CD4-positive, alpha-beta T cell treated with Interleukin-12 subunit alpha and Interleukin-12 subunit beta, for 1 hour (primary cell): ENCODE measurements around the gene SLC24A3.
"Not testable (repeated sequence)": the region's sequence is repeated elsewhere in the genome, so short reads cannot be mapped to it uniquely, and the experiment has no call there.

ENCODE experiments used
- DNase-seq: peaks from one replicate; pipeline ENCODE4 v3.0.0-alpha.2; 2020

Gene SLC24A3

GRCh38 chr20:19737025-19737424 is 524.6 kb downstream of the SLC24A3 start:
- DNase-seq = no peak

GRCh38 chr20:19738951-19739350 is 526.5 kb downstream of the SLC24A3 start:
- DNase-seq = no peak

GRCh38 chr20:19739351-19739750 is 526.9 kb downstream of the SLC24A3 start:
- no peak for DNase-seq

DNA sequence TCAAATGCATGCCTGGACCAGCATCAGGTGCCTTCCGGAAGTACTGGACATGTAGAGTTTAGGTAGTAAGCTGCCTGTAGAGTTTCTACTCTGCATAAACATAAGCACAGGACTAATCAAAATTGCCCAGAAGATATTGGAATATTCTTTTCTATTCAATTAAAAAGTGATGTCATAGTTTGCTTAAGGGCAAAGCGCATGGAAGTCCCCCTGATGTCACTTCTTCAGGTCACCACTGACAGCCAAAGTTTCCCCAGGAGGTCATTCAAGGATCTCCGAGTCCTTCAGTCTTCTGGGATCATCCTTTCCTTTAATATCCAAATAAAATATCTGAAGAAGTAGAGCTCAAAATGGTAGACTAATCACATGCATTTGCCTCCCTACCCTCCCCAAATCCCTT is 528.1 kb downstream of the SLC24A3 start:
- DNase-seq = no peak

DNA sequence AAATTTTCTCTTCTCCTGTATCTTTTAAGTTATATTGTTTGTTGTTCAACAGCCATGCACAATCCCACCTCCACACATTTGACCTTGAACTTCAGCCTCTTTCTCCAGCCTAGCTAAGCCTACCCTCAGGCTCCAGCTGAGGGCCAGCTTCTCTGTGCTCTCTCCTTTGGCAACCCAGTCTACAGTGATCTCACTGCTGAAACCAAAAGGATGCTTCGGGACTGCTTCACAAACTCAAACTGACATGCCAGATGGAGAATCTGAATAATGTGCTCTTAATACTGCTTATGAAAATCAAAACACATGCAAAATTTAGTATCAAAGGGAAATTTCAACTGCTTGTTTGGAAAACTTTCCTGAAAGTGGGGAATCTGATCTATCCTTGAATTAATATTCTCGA is 529.5 kb downstream of the SLC24A3 start:
- no peak for DNase-seq

DNA sequence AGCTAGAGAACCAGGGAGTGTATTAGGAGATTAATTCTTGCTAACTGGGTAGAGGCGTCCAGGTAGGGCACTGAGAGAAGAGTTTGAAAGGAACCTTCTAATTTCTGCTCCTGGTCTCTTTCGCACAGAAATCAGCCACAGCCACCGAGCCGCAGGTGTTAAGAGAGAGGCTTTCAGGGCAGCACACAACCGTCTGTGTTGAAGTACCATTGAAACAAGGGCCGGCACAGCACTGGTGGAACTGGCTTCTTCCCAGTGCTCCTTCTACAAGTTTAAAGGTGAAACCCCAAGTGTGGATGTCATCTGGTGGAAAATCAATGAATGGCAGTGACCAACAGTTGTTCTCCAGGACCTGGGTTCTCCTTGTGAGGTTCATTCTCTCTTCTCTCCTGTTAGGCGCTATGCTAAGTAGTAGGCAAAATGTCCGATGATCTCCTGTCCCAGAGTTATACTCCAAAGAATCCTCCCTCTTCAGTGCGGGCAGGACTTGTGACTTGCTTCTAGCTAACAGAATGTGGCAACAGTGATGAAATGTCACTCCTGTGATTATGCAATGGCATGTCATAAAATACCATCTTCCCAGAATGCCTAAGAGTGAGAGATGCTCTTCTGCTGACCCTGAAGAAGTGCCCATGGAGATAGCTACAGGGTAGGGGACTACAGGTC is 530.7 kb downstream of the SLC24A3 start:
- no peak for DNase-seq

GRCh38 chr20:19743640-19743995 is 531.2 kb downstream of the SLC24A3 start:
- DNase-seq = no peak

DNA sequence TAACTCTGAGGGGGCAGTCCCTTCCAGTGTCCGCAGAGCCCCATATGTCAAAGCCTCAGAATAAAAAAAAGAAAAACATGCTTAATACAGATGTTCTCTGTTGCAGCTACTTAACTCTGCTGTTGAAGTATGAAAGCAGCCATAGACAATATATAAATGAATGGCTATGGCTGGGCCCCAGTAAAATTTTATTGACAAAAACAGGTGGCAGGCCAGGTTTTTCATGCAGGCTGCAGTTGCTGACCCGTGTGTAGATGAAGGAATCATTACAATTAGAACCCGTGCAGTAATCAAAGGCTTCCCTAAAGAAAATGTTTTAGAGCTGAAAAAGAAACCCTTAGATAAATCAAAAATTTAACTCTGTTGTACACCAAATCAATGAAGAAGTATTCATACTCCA is 532.7 kb downstream of the SLC24A3 start:
- no peak for DNase-seq

DNA sequence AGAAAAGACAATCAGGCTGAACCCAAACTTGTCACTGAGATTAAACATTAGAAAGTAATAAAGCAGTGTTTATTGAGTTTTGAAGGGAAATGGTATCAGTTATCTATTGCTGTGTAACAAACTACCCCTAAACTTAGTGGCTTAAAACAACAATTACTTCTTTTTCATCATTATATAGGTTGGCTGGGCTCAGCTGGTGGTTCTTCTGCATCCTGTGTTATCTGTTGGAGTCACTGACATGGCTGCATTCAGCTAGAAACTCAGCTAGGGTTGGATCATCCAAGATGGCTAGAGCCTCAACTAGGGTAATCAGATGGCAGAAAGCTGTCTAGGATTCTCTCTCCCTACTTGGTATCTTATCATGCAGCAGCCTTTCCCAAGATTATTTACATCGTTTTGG is 533.1 kb downstream of the SLC24A3 start:
- no peak for DNase-seq

- no peak for DNase-seq
Observed at GRCh38 chr20:19746396-19746795, 534.0 kb downstream of the SLC24A3 start.

DNA sequence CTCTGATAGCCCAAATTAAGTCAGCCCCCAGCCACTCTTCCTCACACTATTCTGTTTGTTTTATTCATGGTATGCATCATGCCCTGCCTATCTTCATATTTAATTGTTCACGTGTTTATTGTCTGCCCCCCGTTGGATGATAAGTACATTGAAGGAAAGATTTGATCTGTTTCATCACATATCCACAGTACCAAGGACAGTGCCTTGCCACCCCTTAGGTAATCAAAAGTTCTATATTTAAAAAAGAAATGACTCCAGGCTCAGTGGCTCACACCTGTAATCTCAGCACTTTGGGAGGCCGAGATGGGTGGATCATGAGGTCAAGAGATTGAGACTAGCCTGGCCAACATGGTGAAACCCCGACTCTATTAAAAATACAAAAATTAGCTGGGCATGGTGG is 535.5 kb downstream of the SLC24A3 start:
- no peak for DNase-seq

- DNase-seq = no peak
Observed at GRCh38 chr20:19748681-19749080, 536.2 kb downstream of the SLC24A3 start.

DNA sequence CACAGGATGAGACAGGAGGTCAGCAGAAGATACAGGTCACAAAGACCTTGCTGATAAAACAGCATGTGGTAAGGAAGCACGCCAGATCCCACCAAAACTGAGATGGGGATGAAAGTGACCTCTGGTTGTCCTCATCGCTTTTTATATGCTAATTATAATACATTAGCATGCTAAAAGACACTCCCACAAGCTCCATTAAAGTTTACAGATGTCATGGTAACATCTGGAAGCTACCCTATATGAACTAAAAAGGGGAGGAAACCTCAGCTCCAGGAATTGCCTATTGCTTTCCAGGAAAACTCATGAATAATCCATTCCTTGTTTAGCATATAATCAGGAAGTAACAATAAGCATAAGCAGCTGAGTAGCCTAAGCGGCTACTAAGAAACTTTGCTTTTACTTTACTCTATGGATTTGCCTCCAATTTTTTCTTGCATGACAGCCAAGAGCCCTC is 537.2 kb downstream of the SLC24A3 start:
- DNase-seq = no peak

DNA sequence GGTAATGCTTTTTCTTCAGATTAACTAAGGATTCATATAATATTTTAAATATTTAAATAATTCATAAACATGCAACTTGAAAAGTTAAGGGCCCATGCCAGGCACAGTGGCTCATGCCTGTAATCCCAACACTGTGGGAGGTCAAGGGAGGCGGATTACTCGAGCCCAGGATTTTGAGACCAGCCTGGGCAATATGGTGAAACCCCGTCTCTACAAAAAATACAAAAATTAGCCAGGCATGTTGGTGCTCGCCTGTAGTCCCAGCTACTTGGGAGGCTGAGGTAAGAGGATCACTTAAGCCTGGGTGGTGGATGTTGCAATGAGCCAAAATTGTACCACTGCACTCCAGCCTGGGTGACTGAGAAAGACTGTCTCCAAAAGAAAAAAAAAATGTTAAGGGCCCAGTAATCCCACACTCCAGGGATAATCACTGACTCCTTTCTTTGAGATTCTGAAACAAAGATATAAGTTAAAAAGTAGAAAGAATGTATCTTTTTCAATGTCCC is 537.7 kb downstream of the SLC24A3 start:
- no peak for DNase-seq

- no peak for DNase-seq
Observed at GRCh38 chr20:19750907-19751636, 538.6 kb downstream of the SLC24A3 start.

DNA sequence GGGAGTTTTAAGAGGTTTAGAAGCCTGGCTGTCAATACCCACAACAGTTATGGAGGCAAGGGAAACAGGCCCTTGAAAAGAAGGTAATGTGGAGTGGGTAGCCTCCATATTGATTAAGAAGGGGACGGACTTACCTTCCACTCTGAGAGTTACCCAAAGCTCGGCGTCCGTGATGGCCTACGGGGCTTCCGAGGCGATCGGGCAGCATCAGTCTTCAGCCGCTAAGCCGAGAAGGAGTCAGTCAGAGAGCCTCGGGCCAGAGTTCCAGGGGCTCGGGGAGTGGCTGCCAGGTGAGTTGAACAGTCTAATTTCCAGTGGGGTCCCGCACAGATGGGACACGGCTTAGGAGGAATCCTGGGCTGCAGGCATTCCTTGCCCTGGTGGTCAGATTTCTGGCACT is 541.8 kb downstream of the SLC24A3 start:
- DNase-seq = not testable (repeated sequence)

DNA sequence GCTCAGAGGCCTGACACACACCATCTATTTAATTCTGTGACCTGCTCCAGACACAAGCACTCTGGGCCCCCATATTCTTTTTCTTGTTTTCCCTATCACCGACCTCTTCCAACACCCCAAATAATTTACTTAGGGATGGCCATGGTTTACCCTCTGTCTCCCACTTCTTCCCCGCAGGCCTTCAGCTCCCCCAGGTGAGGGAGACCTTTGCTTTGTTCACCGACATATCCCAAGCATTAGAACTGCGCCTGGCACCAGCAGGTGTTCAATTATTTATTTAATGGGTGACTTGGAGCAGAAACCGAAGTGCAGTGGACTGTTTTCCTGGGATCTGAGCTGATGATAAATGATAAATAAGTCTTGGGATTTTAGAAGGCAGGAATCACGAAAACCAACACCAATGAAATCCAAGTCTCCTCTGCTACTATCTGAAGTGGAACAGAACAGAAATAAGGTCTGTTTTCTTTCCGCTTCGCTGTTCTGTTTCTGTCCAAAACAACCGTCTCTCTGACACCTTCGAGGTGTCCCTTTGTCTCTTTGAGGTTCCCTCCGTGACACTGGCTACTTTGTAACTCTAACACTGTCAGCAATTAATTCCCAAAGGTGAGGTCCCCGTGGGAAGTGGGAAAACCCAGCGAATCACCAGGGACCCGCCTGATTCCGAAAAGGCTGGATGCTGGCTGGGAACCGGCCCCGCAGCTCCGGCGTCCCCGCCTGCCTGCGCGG is 544.5 kb downstream of the SLC24A3 start:
- DNase-seq = no peak

GRCh38 chr20:19757487-19758132 is 545.2 kb downstream of the SLC24A3 start:
- DNase-seq = no peak

DNA sequence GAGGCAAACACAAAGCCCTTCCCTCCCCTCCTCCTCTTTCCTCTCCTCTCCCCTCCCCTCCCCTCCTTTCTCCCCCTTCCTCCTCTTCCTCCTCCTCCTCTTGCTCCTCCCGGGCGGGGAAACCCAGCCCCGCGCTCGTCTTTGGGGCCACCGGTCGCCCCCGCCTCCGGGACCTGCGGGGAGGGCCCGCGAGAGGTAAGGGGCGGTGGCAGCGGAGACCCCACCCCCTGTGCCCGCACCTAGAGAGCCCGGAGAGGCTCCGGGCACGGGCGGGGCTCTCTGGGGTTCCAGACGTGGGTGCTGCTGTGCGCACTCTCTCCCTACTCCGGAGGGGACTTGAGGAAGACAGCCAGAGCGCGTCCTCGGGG is 545.7 kb downstream of the SLC24A3 start, which contains the start of gene RIN2:
TSS of gene RIN2 (plus strand) at position 126 of the 368 bp plus-strand sequence. CDS start 131,344 bp downstream, outside the sequence.
- no peak for DNase-seq

- no peak for DNase-seq
Observed at GRCh38 chr20:19758501-19759331, 546.3 kb downstream of the SLC24A3 start.

GRCh38 chr20:19760371-19760721 is 547.9 kb downstream of the SLC24A3 start:
- DNase-seq = no peak

- DNase-seq = no peak
Observed at GRCh38 chr20:19761326-19761725, 548.9 kb downstream of the SLC24A3 start.
